OCI-LY1 (cell line): ENCODE measurements around the gene IQGAP2.

Experiments
- H2AFZ ChIP-seq: fragments of 200-600 bp; sonication (generic), shearing (Covaris generic); 2 replicates; pipeline ENCODE4 v1.6.0; 2014; ENCODE audit warnings: antibody characterized with exemption, mild to moderate bottlenecking, low read length
- H3F3A ChIP-seq: fragments of 200-600 bp; sonication (generic), shearing (Covaris generic); 2 replicates; pipeline ENCODE4 v1.6.0; 2014; ENCODE audit warnings: mild to moderate bottlenecking, antibody characterized with exemption, low read length, moderate library complexity; ENCODE audit not compliant: insufficient read depth
- H3K27ac ChIP-seq: fragments of 200-600 bp; sonication (generic); 2 replicates; pipeline ENCODE4 v1.5.1; 2014; ENCODE audit warnings: low read length, mixed run types, mild to moderate bottlenecking, low read depth; ENCODE audit not compliant: poor library complexity, severe bottlenecking
- H3K27me3 ChIP-seq: fragments of 200-600 bp; sonication (generic); 2 replicates; pipeline ENCODE4 v1.6.0; 2014; ENCODE audit warnings: antibody characterized with exemption, mild to moderate bottlenecking, low read length, moderate library complexity; ENCODE audit not compliant: insufficient read depth
- H3K36me3 ChIP-seq: fragments of 200-600 bp; sonication (generic); 2 replicates; pipeline ENCODE4 v1.6.1; 2014; ENCODE audit warnings: mild to moderate bottlenecking, antibody characterized with exemption, low read length, moderate library complexity, mixed read lengths; ENCODE audit not compliant: insufficient read depth
- H3K4me1 ChIP-seq: fragments of 200-600 bp; sonication (generic); 2 replicates; pipeline ENCODE4 v1.5.1; 2014; ENCODE audit warnings: mild to moderate bottlenecking, low read length, moderate library complexity; ENCODE audit not compliant: insufficient read depth, severe bottlenecking
- H3K4me2 ChIP-seq: fragments of 200-600 bp; sonication (generic), shearing (Covaris generic); 2 replicates; pipeline ENCODE4 v1.6.1; 2014; ENCODE audit warnings: low read length
- H3K4me3 ChIP-seq: fragments of 200-600 bp; sonication (generic); 2 replicates; pipeline ENCODE4 v1.5.1; 2014; ENCODE audit warnings: low read length, low read depth, mild to moderate bottlenecking, mixed read lengths; ENCODE audit not compliant: poor library complexity, severe bottlenecking
- H3K79me2 ChIP-seq: fragments of 200-600 bp; shearing (Covaris generic); 2 replicates; pipeline ENCODE4 v1.6.1; 2016; ENCODE audit warnings: mixed run types, low read length, mixed read lengths; ENCODE audit not compliant: insufficient read depth
- H3K9ac ChIP-seq: fragments of 200-600 bp; sonication (generic), shearing (Covaris generic); 2 replicates; pipeline ENCODE4 v1.6.1; 2014; ENCODE audit warnings: mild to moderate bottlenecking, low read length, mixed read lengths
- H3K9me2 ChIP-seq: fragments of 200-600 bp; sonication (generic), shearing (Covaris generic); 2 replicates; pipeline ENCODE4 v1.6.1; 2014; ENCODE audit warnings: low read depth, mild to moderate bottlenecking, low read length, mixed read lengths
- H3K9me3 ChIP-seq: fragments of 200-600 bp; shearing (Covaris generic); 2 replicates; pipeline ENCODE4 v1.6.1; 2014; ENCODE audit warnings: low read length, mixed read lengths
- H4K20me1 ChIP-seq: fragments of 200-600 bp; sonication (generic), shearing (Covaris generic); 2 replicates; pipeline ENCODE4 v1.6.0; 2016; ENCODE audit warnings: mild to moderate bottlenecking, low read length; ENCODE audit not compliant: insufficient read depth
- CTCF ChIP-seq: fragments of 200-600 bp; sonication (generic), shearing (Covaris generic); IDR thresholded peaks from 2 replicates; pipeline ENCODE4 v1.5.1; 2017; ENCODE audit warnings: mild to moderate bottlenecking, antibody characterized with exemption, low read length, moderate library complexity, mixed read lengths
- EZH2 ChIP-seq: fragments of 200-600 bp; sonication (generic), shearing (Covaris generic); IDR thresholded peaks from 2 replicates; pipeline ENCODE4 v1.8.0; 2017; ENCODE audit warnings: borderline replicate concordance, mixed run types, mild to moderate bottlenecking, antibody characterized with exemption, low read length, moderate library complexity, mixed read lengths

IQGAP2 gene

GRCh38 chr5:76402886-76403765 is at the start of gene IQGAP2:
Gene IQGAP2, plus strand, starts transcription at chr5:76403285. Its CDS starts 261 bp downstream, at chr5:76403546.
- H3K4me1 ChIP-seq: peaks cover 59% of the 10 kb centered on the region
- H3K9me2 ChIP-seq: no peaks in the 10 kb centered on the region
- peak; percentile 83 for TF ChIP-seq CTCF
- no peak for TF ChIP-seq EZH2
- H3K9ac ChIP-seq: peak within 1 kb of the TSS; percentile 58
- no peaks in the 10 kb centered on the region for H3K9me3 ChIP-seq
- no peak within 1 kb of the TSS for H2AFZ ChIP-seq
- no peaks in the 10 kb centered on the region for H3K27me3 ChIP-seq
- H4K20me1 ChIP-seq: no peaks in the 10 kb centered on the region
- H3F3A ChIP-seq: no peaks in the 10 kb centered on the region
- H3K79me2 ChIP-seq: no peaks in the 10 kb centered on the region
- peak within 1 kb of the TSS; percentile 67 for H3K27ac ChIP-seq
- no peaks in the 10 kb centered on the region for H3K36me3 ChIP-seq
- peak within 1 kb of the TSS; percentile 64 for H3K4me3 ChIP-seq
- peak within 1 kb of the TSS; percentile 78 for H3K4me2 ChIP-seq

GRCh38 chr5:76356887-76357286 is 46.2 kb upstream of the IQGAP2 start:
- Histone ChIP-seq H3F3A (no peaks in the 10 kb centered on the region), H3K4me3 (no peak overlapping the region), H3K4me1 (peaks cover 22% of the 10 kb centered on the region), H2AFZ (no peak overlapping the region), H3K27me3 (no peaks in the 10 kb centered on the region), H3K9me2 (no peaks in the 10 kb centered on the region), H3K27ac (no peak overlapping the region), H3K79me2 (no peaks in the 10 kb centered on the region), H4K20me1 (no peaks in the 10 kb centered on the region), H3K9me3 (no peaks in the 10 kb centered on the region), H3K9ac (no peak overlapping the region), H3K36me3 (no peaks in the 10 kb centered on the region), H3K4me2 (no peak overlapping the region)
- TF ChIP-seq CTCF (no peak), EZH2 (no peak)

GRCh38 chr5:76363352-76364225 is 39.5 kb upstream of the IQGAP2 start:
- no peaks in the 10 kb centered on the region for H3K9me2 ChIP-seq
- H3F3A ChIP-seq: 0 out of 2 replicates have a peak, but pooled peaks cover 3% of the 10 kb centered on the region
- H3K36me3 ChIP-seq: no peaks in the 10 kb centered on the region
- peak overlapping the region; percentile 9 for H3K27ac ChIP-seq
- no peaks in the 10 kb centered on the region for H3K79me2 ChIP-seq
- H3K4me2 ChIP-seq: peak overlapping the region; percentile 45
- H3K27me3 ChIP-seq: no peaks in the 10 kb centered on the region
- TF ChIP-seq EZH2 (no peak), CTCF (no peak)
- no peaks in the 10 kb centered on the region for H3K9me3 ChIP-seq
- no peak overlapping the region; the same call in 1 of the 2 replicates for H3K9ac ChIP-seq
- H3K4me3 ChIP-seq: no peak overlapping the region
- H4K20me1 ChIP-seq: no peaks in the 10 kb centered on the region
- no peak overlapping the region for H2AFZ ChIP-seq
- H3K4me1 ChIP-seq: peaks cover 28% of the 10 kb centered on the region
